WI38 (cell line): ENCODE measurements around the gene MFAP2.

Source experiments
- H3K4me3 ChIP-seq: 2 replicates; pipeline ENCODE4 v1.5.1; 2011; ENCODE audit warnings: low read depth, mild to moderate bottlenecking, control low read depth, low read length
- CTCF ChIP-seq: IDR thresholded peaks from 2 replicates; pipeline ENCODE4 v1.5.1; 2012; ENCODE audit warnings: low read depth, mild to moderate bottlenecking, control low read depth, low read length

MFAP2 gene

GRCh38 chr1:16927711-16928485 is 52.5 kb downstream of the MFAP2 start:
- no peak for TF ChIP-seq CTCF
- H3K4me3 ChIP-seq: no peak overlapping the region

GRCh38 chr1:16927256-16927655 is 53.2 kb downstream of the MFAP2 start:
- no peak for TF ChIP-seq CTCF
- H3K4me3 ChIP-seq: no peak overlapping the region

- no peak for TF ChIP-seq CTCF
- H3K4me3 ChIP-seq: no peak overlapping the region
Measured at GRCh38 chr1:16926491-16927073, 53.8 kb downstream of the MFAP2 start.

- no peak overlapping the region for H3K4me3 ChIP-seq
- no peak for TF ChIP-seq CTCF
Measured at GRCh38 chr1:16925635-16926490, 54.6 kb downstream of the MFAP2 start.

- TF ChIP-seq CTCF: peak; percentile 8; the same call in 1 of the 2 replicates
- H3K4me3 ChIP-seq: no peak overlapping the region
Measured at GRCh38 chr1:16924919-16925477, 55.4 kb downstream of the MFAP2 start.
